Right atrium auricular region (tissue), 2 donors: ENCODE results near the gene PLA2G6. TPM values are rescaled to one million over a fixed set of nuclear protein-coding genes. Genes with fewer than 3 reads are reported as not detected.
"Not testable (repeated sequence)": the region's sequence is repeated elsewhere in the genome, so short reads cannot be mapped to it uniquely, and the experiment has no call there.

Experiments used
- DNase-seq: peaks from one replicate; pipeline ENCODE4 v3.0.0-alpha.2; 2019; ENCODE audit warnings: low spot score
- H3K27ac ChIP-seq, 2 donors: fragments of 200-600 bp; sonication (generic); 1 replicate in 1 of 2; 2 replicates in 1 of 2; pipeline ENCODE4 v1.5.1; 2016 to 2019
- H3K27me3 ChIP-seq, 2 donors: fragments of 200-600 bp; sonication (generic); one replicate each; pipeline versions ENCODE4 v1.5.1 to v1.6.0; 2017 to 2019
- H3K36me3 ChIP-seq: fragments of 200-600 bp; sonication (generic); one replicate; pipeline ENCODE4 v1.5.1; 2016
- H3K4me1 ChIP-seq, 2 donors: fragments of 200-600 bp; sonication (generic); one replicate each; pipeline versions ENCODE4 v1.5.1 to v1.6.0; 2017 to 2019
- H3K4me3 ChIP-seq, 2 donors: fragments of 200-600 bp; sonication (generic); 1 replicate in 1 of 2; 2 replicates in 1 of 2; pipeline ENCODE4 v1.5.1; 2017 to 2019; ENCODE audit warnings: mild to moderate bottlenecking in 1 of 2, moderate library complexity in 1 of 2
- H3K9me3 ChIP-seq, 2 donors: fragments of 200-600 bp; sonication (generic); one replicate each; pipeline ENCODE4 v1.5.1; 2019
- CTCF ChIP-seq, 2 donors: fragments of 200-600 bp; sonication (generic); IDR thresholded peaks; one replicate each; pipeline ENCODE4 v1.5.1; 2019; ENCODE audit warnings: antibody characterized with exemption in 2 of 2
- total RNA-seq, 2 donors: library from RNA; depleted of rRNA; stranded (reverse); fragments of >200 nt; gene quantifications; one replicate each; pipeline ENCODE4 v1.1.0, GENCODE V29; 2016

PLA2G6 gene
- total RNA-seq, 2 donors from 2014 or later = 9.0 to 15.6 TPM

- DNase-seq = no peak
- H3K36me3 ChIP-seq = peaks cover 3% of the 10 kb centered on the region
- no peaks in the 10 kb centered on the region for H3K9me3 ChIP-seq
- no peaks in the 10 kb centered on the region for H3K27me3 ChIP-seq
- no peak overlapping the region for H3K4me3 ChIP-seq
- no peak for TF ChIP-seq CTCF (IDR thresholded peaks at IDR 0.05)
- no peaks in the 10 kb centered on the region for H3K4me1 ChIP-seq
- no peak overlapping the region for H3K27ac ChIP-seq
These were observed 33.4 kb downstream of the PLA2G6 start for GRCh38 chr22:38148245-38148644.

- not testable (repeated sequence) for H3K36me3 ChIP-seq, H3K27ac ChIP-seq, DNase-seq, H3K4me3 ChIP-seq, H3K4me1 ChIP-seq, H3K9me3 ChIP-seq, H3K27me3 ChIP-seq
These were observed 35.5 kb downstream of the PLA2G6 start for GRCh38 chr22:38146166-38146565.

- peaks cover 4% of the 10 kb centered on the region for H3K36me3 ChIP-seq
- TF ChIP-seq CTCF (IDR thresholded peaks at IDR 0.05) = no peak
- DNase-seq = no peak
- no peak overlapping the region for H3K27ac ChIP-seq
- no peak overlapping the region for H3K4me3 ChIP-seq
- no peaks in the 10 kb centered on the region for H3K9me3 ChIP-seq
- no peaks in the 10 kb centered on the region for H3K4me1 ChIP-seq
- H3K27me3 ChIP-seq = no peaks in the 10 kb centered on the region
These were observed 37.6 kb downstream of the PLA2G6 start for GRCh38 chr22:38144025-38144405.

GRCh38 chr22:38142606-38143005 lies 39.0 kb downstream of the PLA2G6 start:
- no peak for TF ChIP-seq CTCF (IDR thresholded peaks at IDR 0.05)
- DNase-seq = no peak
- no peaks in the 10 kb centered on the region for H3K9me3 ChIP-seq
- H3K27me3 ChIP-seq = no peaks in the 10 kb centered on the region
- peaks cover 4% of the 10 kb centered on the region for H3K36me3 ChIP-seq
- H3K27ac ChIP-seq = no peak overlapping the region
- no peaks in the 10 kb centered on the region for H3K4me1 ChIP-seq
- H3K4me3 ChIP-seq = no peak overlapping the region

- Histone ChIP-seq H3K4me3 (no peak overlapping the region), H3K27me3 (no peaks in the 10 kb centered on the region), H3K4me1 (no peaks in the 10 kb centered on the region), H3K36me3 (peaks cover 4% of the 10 kb centered on the region), H3K9me3 (no peaks in the 10 kb centered on the region), H3K27ac (no peak overlapping the region)
- TF ChIP-seq CTCF (IDR thresholded peaks at IDR 0.05) = no peak
- no peak for DNase-seq
These were observed 40.2 kb downstream of the PLA2G6 start for GRCh38 chr22:38141217-38141973.

- H3K4me3 ChIP-seq = no peak overlapping the region
- TF ChIP-seq CTCF (IDR thresholded peaks at IDR 0.05) = no peak
- H3K36me3 ChIP-seq = peaks cover 4% of the 10 kb centered on the region
- H3K4me1 ChIP-seq = no peaks in the 10 kb centered on the region
- DNase-seq = no peak
- H3K27me3 ChIP-seq = no peaks in the 10 kb centered on the region
- H3K27ac ChIP-seq = no peak overlapping the region
- H3K9me3 ChIP-seq = no peaks in the 10 kb centered on the region
These were observed 41.7 kb downstream of the PLA2G6 start for GRCh38 chr22:38139901-38140300.
